LNCaP clone FGC (cell line): ENCODE data around the gene EMP2.

ENCODE experiments used
- DNase-seq: peaks from one replicate; pipeline ENCODE4 v3.0.0-alpha.2; 2011; ENCODE audit warnings: low read depth
- H3K4me3 ChIP-seq: 2 replicates; pipeline ENCODE4 v1.5.1; 2011; ENCODE audit warnings: mild to moderate bottlenecking, low read depth, low read length, control low read depth
- CTCF ChIP-seq: IDR thresholded peaks from 2 replicates; pipeline ENCODE4 v1.5.1; 2012; ENCODE audit warnings: mild to moderate bottlenecking; ENCODE audit not compliant: control insufficient read depth, insufficient read depth; ENCODE audit errors: extremely low read depth

EMP2 gene

GRCh38 chr16:10587622-10588021, 7.2 kb upstream of the EMP2 start:
- DNase-seq = no peak
- TF ChIP-seq CTCF = no peak
- no peak overlapping the region for H3K4me3 ChIP-seq

GRCh38 chr16:10584981-10585438, 4.6 kb upstream of the EMP2 start:
- no peak overlapping the region for H3K4me3 ChIP-seq
- no peak for TF ChIP-seq CTCF
- no peak for DNase-seq

- no peak for DNase-seq
- no peak for TF ChIP-seq CTCF
- H3K4me3 ChIP-seq = no peak overlapping the region
Measured at GRCh38 chr16:10583269-10583668, 2.9 kb upstream of the EMP2 start.

GRCh38 chr16:10581507-10581906, 1.1 kb upstream of the EMP2 start:
- no peak overlapping the region for H3K4me3 ChIP-seq
- DNase-seq = no peak
- no peak for TF ChIP-seq CTCF

- H3K4me3 ChIP-seq = peak overlapping the region; percentile 78
- no peak for TF ChIP-seq CTCF
- DNase-seq = no peak
Measured at GRCh38 chr16:10580883-10581247, 467 bp upstream of the EMP2 start.

GRCh38 chr16:10579575-10579964, 828 bp downstream of the EMP2 start:
- DNase-seq = no peak
- H3K4me3 ChIP-seq = peak overlapping the region; percentile 78
- TF ChIP-seq CTCF = no peak

- no peak for TF ChIP-seq CTCF
- no peak for DNase-seq
- H3K4me3 ChIP-seq = no peak overlapping the region
Measured at GRCh38 chr16:10578474-10579316, 1.7 kb downstream of the EMP2 start.
